Dermis blood vessel endothelial cell (primary cell): ENCODE measurements around the gene NIT2. TPM values are rescaled to one million over a fixed set of nuclear protein-coding genes. Genes with fewer than 3 reads are reported as not detected.
"Not testable (repeated sequence)": the region's sequence is repeated elsewhere in the genome, so short reads cannot be mapped to it uniquely, and the experiment has no call there.

Experiments
- DNase-seq: peaks from one replicate; pipeline ENCODE4 v3.0.0; 2010
- total RNA-seq: library from RNA; depleted of rRNA; stranded (reverse); fragments of >200 nt; gene quantifications from 2 replicates; pipeline ENCODE4 v1.2.3, GENCODE V29; 2014

NIT2 gene
- total RNA-seq, 1 donor from 2014 or later = 6.5 TPM

- DNase-seq = no peak
Observed at GRCh38 chr3:100338911-100339310, 4.4 kb downstream of the NIT2 start.

GRCh38 chr3:100339786-100340185, 5.2 kb downstream of the NIT2 start:
- no peak for DNase-seq

GRCh38 chr3:100340527-100340926, 6.0 kb downstream of the NIT2 start:
- DNase-seq = no peak

GRCh38 chr3:100348727-100349126, 14.2 kb downstream of the NIT2 start:
- DNase-seq = no peak

- DNase-seq = not testable (repeated sequence)
Observed at GRCh38 chr3:100351770-100352169, 17.2 kb downstream of the NIT2 start.

GRCh38 chr3:100352296-100353231, 18.0 kb downstream of the NIT2 start:
- DNase-seq = no peak

GRCh38 chr3:100354850-100355249, 20.3 kb downstream of the NIT2 start:
- DNase-seq = no peak

GRCh38 chr3:100358413-100358812, 23.9 kb downstream of the NIT2 start:
- DNase-seq = no peak

- DNase-seq = no peak
Observed at GRCh38 chr3:100359035-100359434, 24.5 kb downstream of the NIT2 start.

- no peak for DNase-seq
Observed at GRCh38 chr3:100360757-100361496, 26.4 kb downstream of the NIT2 start.

- no peak for DNase-seq
Observed at GRCh38 chr3:100361897-100362296, 27.3 kb downstream of the NIT2 start.

- DNase-seq = no peak
Observed at GRCh38 chr3:100364421-100364820, 29.9 kb downstream of the NIT2 start.

- DNase-seq = no peak
Observed at GRCh38 chr3:100366424-100366823, 31.9 kb downstream of the NIT2 start.

GRCh38 chr3:100368441-100368840, 33.9 kb downstream of the NIT2 start:
- no peak for DNase-seq

GRCh38 chr3:100370756-100371155, 36.2 kb downstream of the NIT2 start:
- peak; percentile 5 for DNase-seq

GRCh38 chr3:100374521-100374920, 40.0 kb downstream of the NIT2 start:
- no peak for DNase-seq

- DNase-seq = no peak
Observed at GRCh38 chr3:100376301-100376700, 41.7 kb downstream of the NIT2 start.

GRCh38 chr3:100384733-100385525, 50.4 kb downstream of the NIT2 start:
- no peak for DNase-seq

- peak; percentile 20 for DNase-seq
Observed at GRCh38 chr3:100386437-100387074, 52.0 kb downstream of the NIT2 start.

- no peak for DNase-seq
Observed at GRCh38 chr3:100389025-100389424, 54.5 kb downstream of the NIT2 start.

GRCh38 chr3:100395679-100396431, 61.3 kb downstream of the NIT2 start:
- no peak for DNase-seq

GRCh38 chr3:100396967-100397366, 62.4 kb downstream of the NIT2 start:
- DNase-seq = no peak
